NCI-H82 (cell line): ENCODE data around the gene XBP1.
"Not testable (repeated sequence)": the region's sequence is repeated elsewhere in the genome, so short reads cannot be mapped to it uniquely, and the experiment has no call there.

Source experiments
- DNase-seq: peaks from one replicate; lab custom pipeline; 2025; lab: John Stamatoyannopoulos, UW

Gene XBP1

GRCh38 chr22:28817919-28818859 is 17.8 kb upstream of the XBP1 start:
- peak; percentile 64 for DNase-seq

GRCh38 chr22:28817064-28817463 is 16.7 kb upstream of the XBP1 start:
- no peak for DNase-seq

- no peak for DNase-seq
Measured at GRCh38 chr22:28815729-28816128, 15.4 kb upstream of the XBP1 start.

- DNase-seq: no peak
Measured at GRCh38 chr22:28815111-28815510, 14.7 kb upstream of the XBP1 start.

GRCh38 chr22:28813772-28814518 is 13.6 kb upstream of the XBP1 start:
- no peak for DNase-seq

- DNase-seq: no peak
Measured at GRCh38 chr22:28812516-28812915, 12.1 kb upstream of the XBP1 start.

GRCh38 chr22:28810821-28811491 is 10.6 kb upstream of the XBP1 start:
- DNase-seq: peak; percentile 25

- no peak for DNase-seq
Measured at GRCh38 chr22:28808716-28809355, 8.5 kb upstream of the XBP1 start.

- DNase-seq: not testable (repeated sequence)
Measured at GRCh38 chr22:28805426-28805825, 5.1 kb upstream of the XBP1 start.

- DNase-seq: no peak
Measured at GRCh38 chr22:28802595-28803123, 2.3 kb upstream of the XBP1 start.

- DNase-seq: no peak
Measured at GRCh38 chr22:28801845-28802594, 1.7 kb upstream of the XBP1 start.

- peak; percentile 48 for DNase-seq
Measured at GRCh38 chr22:28799606-28800307, 612 bp downstream of the XBP1 start.

GRCh38 chr22:28798810-28799605 is 1.4 kb downstream of the XBP1 start:
- DNase-seq: peak; percentile 60

GRCh38 chr22:28795932-28796856 is 4.2 kb downstream of the XBP1 start:
- DNase-seq: no peak

- DNase-seq: no peak
Measured at GRCh38 chr22:28795071-28795693, 5.2 kb downstream of the XBP1 start.

- DNase-seq: no peak
Measured at GRCh38 chr22:28793976-28794584, 6.3 kb downstream of the XBP1 start.
